GM18526 (cell line): ENCODE measurements around the gene TIMM10.

ENCODE experiments used
- POLR2A ChIP-seq: IDR thresholded peaks from 3 replicates; pipeline ENCODE4 v1.6.1; 2011; ENCODE audit not compliant: insufficient read length; ENCODE audit errors: extremely low read depth

The TIMM10 gene

DNA sequence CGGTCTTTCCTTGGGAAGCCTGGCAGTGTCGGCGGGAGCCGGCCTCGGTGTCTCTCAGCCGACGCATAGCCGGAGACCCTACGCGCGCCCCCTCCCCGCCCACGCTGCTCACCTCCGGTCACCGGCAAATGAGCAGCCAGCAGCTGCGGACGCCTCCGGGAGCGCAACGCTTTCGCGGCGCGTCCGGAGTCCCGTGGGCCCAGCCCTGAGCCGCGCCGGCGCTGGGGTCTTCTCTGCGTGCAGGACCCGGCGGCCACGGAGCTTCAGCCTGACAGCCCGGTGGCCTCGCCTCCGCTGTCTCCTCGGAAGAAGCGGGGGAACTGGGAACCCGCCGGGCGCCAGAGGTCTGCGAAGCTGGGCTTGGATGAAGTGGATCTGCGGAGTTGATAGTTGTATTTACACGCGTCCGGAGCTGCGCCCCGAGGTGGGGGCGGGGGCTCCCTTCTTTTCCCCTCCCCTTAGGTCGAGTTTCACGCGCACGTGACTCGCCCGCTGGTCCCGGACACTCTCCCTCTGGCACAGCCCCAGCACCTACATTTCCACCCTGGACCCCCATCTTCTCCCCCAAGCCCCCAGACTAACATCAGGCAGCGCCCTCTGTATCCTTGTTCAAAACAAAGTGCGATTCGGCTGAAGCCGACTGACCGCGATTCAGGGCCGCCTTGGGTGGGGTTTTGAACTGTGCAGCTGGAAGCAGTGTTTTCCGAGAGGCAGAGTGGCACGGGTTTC, 15.1 kb downstream of the TIMM10 start, which contains the start of gene SLC43A1:
SLC43A1 (minus strand) TSS at position 371 of the 729 bp plus-strand sequence. CDS start 1,591 bp downstream, outside the sequence.
- no peak for TF ChIP-seq POLR2A

DNA sequence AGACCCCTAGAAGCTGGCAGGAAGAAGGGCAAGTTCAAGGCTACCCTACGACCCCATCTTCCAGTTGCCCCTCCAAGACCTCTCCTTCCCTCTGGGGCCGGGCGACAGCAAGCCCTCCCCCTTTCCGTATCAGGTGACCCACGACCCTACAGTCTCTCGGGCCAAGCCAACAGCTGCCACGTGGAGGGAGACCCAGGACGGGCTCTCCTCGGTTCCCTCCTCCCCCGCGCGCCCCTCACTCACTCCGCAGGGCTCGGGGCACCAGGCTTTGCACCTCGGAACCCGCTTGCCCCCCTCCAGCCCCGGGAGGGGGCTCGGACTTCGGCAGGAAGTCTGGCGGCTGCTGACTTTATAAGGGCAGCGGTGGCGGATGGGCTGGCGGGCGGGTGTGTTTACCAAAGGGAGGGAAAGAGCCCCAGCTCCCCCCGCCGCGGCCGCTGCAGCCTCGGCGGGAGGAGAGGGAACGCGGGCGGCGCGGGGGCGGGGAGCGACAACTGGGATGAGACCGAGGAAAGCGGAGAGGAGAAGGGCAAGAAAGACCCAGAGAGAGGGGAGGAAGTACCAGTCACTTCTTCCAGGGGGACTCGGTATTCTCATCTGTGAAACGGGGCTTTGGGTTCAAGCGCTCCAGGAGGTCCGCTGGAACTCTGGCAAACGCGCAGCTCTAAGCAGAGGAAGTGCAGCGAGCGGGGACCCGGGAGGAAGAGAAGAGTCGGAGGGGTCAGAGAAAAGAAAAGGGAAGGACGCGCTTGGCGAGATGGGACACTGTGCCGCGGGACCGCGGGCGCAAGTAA, 15.8 kb downstream of the TIMM10 start:
- peak; percentile 23 for TF ChIP-seq POLR2A

DNA sequence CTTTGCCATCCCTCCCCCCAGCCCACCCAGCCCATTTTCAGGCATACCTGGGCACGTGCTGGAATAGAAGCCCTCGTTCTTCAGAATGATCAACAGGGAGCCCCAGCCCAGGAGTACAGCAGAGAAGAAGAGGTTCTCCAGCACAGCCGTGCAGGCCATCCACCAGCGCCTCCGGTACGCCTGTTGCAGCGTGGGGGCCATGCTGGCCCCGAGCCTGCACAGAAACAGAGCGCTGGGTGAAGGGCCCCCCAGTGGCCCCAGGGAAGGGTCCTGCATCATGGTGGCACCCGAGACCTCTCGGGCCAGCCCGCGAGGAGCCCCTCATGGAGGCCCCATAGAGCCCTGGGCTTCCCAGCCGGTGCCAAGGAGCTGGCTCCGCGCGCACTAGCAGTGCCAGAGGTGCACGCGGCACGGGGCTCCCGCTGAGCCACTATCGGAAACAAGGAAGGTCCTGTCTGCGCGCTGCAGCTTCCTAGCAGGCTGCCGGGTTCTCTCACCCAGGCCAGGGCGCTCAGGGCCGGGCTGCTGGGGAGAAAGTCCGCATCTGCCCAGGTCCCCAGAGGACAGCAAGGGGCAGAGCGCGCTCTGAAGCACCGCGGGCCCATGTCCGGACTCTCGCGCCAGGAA, 16.5 kb downstream of the TIMM10 start:
- TF ChIP-seq POLR2A: no peak

DNA sequence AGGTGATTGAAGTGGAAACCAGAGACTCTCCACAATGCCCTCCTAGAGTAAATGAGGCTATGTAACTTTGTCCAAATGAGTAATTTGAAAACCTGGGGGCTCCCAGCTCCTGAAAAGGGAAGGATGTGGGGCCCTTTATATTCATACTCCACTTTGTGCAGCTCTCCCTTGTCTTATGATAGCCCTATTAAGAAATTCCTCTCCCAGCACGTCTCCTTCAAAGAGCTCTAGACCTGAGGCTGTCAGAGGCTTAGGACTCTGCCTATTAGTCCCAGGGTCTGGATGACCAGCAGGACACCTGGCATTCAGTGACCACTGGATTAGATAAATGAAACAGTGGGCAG, 17.1 kb downstream of the TIMM10 start:
- no peak for TF ChIP-seq POLR2A

DNA sequence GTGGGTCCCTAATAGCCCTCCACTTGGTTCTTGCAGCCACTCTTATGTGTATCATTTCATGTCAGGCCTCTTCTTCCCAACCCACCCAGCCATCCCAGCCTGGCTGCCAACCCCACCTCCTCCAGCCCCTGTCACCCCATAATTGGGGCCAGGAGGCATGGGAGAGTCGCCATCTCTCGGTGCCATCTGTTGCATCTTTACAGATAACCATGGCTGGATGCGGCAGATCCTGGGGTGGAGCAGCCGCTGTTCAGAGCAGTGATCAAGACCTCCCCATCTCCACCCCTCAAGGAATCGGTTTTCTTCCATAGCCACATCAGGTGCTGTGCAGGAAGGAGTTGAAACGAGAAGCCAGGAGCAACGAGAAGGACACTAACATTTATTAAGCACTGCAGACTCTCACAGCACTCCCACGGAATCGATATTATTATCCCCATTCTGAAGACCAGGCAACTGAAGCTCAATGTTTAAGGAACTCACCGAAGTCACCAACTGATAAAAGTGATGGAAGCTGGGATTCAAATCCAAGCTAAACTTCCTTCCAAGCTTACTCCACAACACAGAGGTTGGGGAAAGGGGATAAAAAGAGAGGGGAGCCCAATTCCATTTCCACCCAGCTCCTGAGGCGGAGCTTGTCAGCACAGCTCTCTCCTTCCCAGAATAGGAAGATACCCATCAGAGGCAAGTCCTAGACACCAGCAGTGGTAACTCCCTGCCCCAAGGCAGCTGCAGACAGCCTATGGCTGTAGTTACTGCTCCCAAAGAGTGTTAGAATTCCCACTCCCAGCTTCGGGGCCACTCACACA, 17.7 kb downstream of the TIMM10 start:
- no peak for TF ChIP-seq POLR2A

DNA sequence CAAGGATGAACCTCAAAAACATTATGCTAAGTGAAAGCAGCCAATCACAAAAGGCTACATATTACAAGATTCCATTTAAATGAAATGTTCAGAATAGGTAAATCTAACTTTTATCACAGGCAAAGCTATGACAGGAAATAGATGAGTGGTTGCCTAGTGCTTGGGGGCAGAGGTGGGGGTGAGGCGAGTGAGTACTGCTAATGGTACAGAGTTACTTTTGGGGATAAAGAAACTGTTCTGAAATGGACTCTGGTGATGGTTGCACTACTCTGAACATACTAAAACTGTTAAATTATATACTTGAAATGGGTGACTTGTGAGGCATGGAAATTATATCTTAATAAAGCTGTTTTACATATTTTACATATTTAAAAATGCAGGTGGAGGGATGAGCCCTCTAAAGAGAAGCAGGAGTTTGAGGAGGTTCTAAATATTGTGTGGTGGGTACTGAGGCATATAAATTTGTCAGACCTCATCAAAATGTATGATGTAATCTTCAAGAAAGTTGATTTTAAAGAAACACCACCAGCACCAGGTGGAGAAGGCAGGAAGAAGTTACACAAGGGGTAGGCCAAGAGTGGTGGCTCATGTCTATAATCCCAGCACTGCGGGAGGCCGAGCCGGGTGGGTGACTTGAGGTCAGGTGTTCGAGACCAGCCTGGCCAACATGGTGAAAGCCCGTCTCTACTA, 18.7 kb downstream of the TIMM10 start:
- no peak for TF ChIP-seq POLR2A

DNA sequence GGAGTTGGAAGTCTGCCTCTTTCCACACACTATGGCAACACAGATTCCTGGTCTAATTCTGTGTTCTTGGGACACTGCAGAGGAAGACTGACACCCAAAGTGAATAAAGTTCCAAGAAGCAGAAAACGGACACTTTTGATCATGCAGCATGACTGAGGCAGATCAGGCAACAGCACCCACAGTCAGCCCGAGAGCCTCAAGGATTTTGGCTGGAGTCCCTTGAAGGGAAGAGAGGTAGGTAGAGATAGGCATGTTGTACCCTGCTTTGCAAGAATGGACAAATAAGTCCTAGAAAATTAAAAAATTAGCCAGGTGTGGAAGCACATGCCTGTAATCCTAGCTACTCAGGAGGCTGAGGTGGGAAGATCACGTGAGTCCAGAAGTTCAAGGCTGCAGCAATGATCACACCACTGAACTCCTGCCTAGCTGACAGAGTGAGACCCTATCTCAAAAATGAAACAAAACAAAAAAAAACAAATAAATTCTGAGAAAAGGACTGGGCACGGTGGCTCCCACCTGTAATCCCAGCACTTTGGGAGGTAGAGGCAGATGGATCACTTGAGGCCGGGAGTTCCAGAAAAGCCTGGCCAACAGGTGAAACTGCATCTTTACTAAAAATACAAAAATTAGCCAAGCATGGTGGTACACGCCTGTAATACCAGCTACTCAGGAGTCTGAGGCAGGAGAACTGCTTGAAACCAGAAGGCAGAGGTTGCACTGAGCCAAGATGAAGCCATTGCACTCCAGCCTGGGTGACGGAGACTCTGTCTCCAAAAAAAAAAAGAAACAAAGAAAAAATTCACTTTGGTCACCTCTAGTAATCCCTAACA, 22.0 kb downstream of the TIMM10 start:
- no peak for TF ChIP-seq POLR2A

DNA sequence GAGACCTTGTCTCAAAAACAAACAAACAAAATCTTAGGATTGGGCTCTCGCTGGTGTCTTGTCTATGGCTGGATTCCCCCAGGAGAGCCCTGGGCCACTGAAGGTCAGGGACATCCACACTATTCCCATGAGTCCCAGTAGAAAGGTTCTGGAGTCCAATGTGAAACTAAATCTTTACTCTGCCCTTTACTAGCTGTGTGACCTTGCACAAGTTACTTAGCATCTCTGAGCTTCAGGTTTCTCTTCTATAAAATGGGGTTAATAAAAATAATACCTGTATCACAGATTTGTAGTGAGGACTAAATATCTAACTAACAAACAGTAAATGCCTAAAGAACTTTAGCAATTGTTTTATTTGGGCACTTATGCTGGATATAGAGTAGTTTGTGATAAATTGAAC, 24.0 kb downstream of the TIMM10 start:
- no peak for TF ChIP-seq POLR2A

DNA sequence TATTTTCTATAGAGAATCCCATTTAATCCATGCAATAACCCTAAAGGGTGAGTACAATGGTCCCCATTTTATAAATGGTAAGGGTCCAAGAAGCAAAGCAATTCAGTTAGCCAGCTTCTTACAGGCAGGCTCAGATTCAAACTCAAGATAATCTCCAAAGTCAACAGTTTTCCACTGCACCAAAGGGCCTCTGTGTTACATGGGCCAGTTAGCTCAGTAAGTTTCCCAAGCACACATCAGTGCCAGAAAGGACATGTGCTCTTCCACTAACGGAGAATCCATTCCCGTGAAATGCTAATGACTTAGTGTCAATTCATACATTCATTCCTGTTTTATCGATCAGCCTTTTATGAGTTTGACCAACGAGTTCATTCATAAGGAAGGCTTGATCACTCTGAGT, 26.0 kb downstream of the TIMM10 start:
- TF ChIP-seq POLR2A: no peak

DNA sequence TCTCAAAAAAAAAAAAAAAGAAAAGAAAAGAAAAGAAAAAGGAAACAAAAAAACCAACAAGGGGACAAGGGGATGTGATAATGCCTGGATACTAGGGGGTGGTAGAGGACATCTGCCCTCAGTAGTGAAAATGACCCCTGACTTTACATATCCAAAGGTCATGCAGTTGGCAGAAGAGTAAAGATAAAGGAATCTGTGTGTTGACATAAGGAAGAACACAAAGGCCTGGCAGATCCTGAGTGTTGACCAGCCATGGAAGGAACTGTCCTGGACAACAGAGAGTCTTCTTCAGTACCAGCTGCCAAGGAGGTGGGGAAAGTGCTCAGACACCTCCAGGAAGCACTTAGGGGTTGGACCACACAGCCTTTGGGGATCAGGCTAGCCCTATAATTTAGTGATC, 27.7 kb downstream of the TIMM10 start:
- TF ChIP-seq POLR2A: no peak

DNA sequence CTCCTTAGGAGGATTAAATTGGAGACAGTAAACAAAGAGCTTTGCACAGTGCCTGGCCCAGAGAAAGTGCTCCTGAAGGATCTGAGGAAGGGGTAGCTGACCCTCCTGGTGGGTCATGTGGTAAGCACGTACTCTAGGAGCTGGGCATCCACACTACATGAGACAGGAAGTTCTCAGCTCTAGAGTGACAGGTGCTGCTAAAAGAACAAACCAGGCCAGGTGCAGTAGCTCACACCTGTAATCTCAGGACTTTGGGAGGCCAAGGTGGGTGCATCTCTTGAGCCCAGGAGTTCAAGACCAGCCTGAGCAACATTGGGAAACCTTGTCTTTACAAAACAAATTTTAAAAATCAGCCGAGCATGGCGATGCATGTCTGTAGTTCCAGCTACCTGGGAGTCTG, 28.2 kb downstream of the TIMM10 start:
- TF ChIP-seq POLR2A: no peak

DNA sequence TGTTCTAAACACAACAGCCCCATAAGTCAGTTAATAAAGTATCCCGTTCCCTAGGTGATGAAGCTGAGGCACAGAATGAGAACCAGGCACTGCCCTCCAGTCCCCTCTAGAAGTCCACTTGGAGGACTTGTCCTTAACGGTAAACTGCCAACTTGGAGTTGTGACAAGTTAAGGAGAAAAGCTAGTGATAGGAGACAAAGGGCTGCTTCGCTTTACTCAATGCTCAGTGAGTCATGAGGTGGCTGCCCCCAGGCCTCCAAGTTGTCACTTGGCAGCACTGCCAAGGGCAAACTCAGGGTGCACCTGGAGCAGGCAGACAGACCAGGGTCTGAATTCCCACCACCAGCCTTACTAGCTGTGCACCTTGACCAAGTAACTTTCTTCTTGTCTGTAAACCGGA, 28.6 kb downstream of the TIMM10 start:
- TF ChIP-seq POLR2A: no peak

DNA sequence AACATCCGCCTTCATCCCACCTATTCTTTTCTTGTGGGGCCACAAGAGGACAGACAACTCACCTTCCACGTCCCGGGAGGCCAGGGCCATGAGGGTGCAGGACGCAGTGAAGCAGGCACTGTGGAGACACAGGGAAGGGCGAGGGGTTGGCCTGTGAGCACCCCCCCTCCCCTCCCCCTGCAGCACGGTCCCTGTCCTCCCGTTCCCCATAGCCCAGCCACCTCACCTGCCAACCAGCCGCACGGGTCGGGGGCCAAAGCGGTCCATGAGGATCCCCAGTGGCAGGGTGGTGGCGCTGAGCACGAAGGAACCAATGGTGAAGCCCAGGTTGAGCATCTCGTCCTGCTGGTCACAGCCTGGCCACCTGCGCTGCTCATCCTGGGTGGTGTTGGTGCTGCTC, 29.6 kb downstream of the TIMM10 start:
- no peak for TF ChIP-seq POLR2A

DNA sequence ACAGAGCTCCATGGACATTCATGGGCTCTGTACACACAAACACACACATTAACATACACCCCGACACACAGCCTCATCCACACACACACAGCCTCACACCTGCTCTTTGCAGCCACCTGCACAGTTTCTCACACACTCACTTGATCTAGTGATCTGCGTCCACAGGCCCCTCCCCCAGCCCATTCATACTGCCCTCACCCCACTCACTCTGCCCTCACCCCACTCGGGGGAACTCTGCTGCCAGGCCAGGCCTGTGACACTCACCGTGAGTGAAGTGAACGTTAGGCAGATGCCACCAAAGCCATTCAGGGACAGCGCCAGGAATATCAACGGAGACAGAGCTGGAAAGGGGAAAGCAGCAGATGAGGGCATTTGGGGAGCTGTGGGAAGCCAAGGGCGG, 30.0 kb downstream of the TIMM10 start:
- no peak for TF ChIP-seq POLR2A
